ENCODE data around the gene ABHD17A. TPM values are rescaled to one million over a fixed set of nuclear protein-coding genes. Genes with fewer than 3 reads are reported as not detected.
A peak's percentile ranks its signal among the peaks of the same experiment; 100 is the strongest.

ABHD17A gene
- total RNA-seq, 1 experiment from 2014 or later, result 102 TPM

- ATAC-seq, result peak; percentile 39
- H3K9ac ChIP-seq (ENCODE audit: low read length), result peak overlapping the region; percentile 83
- BruUV-seq (replicated peaks), result no TSS peak
- H3K4me1 ChIP-seq (ENCODE audit: insufficient read depth, low read length), result peaks cover 8% of the 10 kb centered on the region
- no peak for TF ChIP-seq EZH2 (IDR thresholded peaks at IDR 0.05; ENCODE audit: low read length, unreplicated experiment)
- TF ChIP-seq EZH2phosphoT487 (IDR thresholded peaks at IDR 0.05; ENCODE audit: borderline replicate concordance, low read length), result no peak
- TF ChIP-seq CTCF (conservative IDR thresholded peaks at IDR 0.05; ENCODE audit: low read depth, low read length), result no peak
- DNase-seq, result no peak
- H3K9me2 ChIP-seq (replicated peaks; ENCODE audit: low read length), result no peaks in the 10 kb centered on the region
- CTCF ChIA-PET, result interaction anchor here (0.6 kb wide), 2 partner anchors 17 to 40 kb away, joined by 3 to 10 read pairs; no protein-coding TSS in a partner anchor
- peaks cover 33% of the 10 kb centered on the region for H3K79me2 ChIP-seq (ENCODE audit: low read length)
- H3K4me3 ChIP-seq (ENCODE audit: low read length), result peak overlapping the region; percentile 82
- H2AFZ ChIP-seq (ENCODE audit: low read length), result peak overlapping the region; percentile 36; the same call in 1 of the 2 replicates
- no peaks in the 10 kb centered on the region for H3K9me3 ChIP-seq (ENCODE audit: low read length)
- H3K4me2 ChIP-seq (ENCODE audit: low read length), result peak overlapping the region; percentile 100
- no peaks in the 10 kb centered on the region for H3K36me3 ChIP-seq (ENCODE audit: low read depth, low read length)
- intact Hi-C loops (cut with micrococcal nuclease), result loop anchor here (1.0 kb wide), 1 partner anchor 20 kb away; the partner anchor contains the start of genes ADAT3 and SCAMP4
- H3K27me3 ChIP-seq (ENCODE audit: low read length), result no peaks in the 10 kb centered on the region
- H3K27ac ChIP-seq (ENCODE audit: low read length), result peak overlapping the region; percentile 16; the same call in 1 of the 2 replicates
- peaks cover 14% of the 10 kb centered on the region; the same call in 1 of the 2 replicates for H4K20me1 ChIP-seq (ENCODE audit: low read length)
- no peaks in the 10 kb centered on the region for H3F3A ChIP-seq (ENCODE audit: low read length, unreplicated experiment)
- POLR2A ChIA-PET (ENCODE audit: unreplicated experiment), result no interaction called here
Measured at GRCh38 chr19:1884719-1885334, 469 bp downstream of the ABHD17A start.

- DNase-seq (no peak), ATAC-seq (peak; percentile 32)
- Histone ChIP-seq H3K27me3 (ENCODE audit: low read length) (no peaks in the 10 kb centered on the region), H3K4me3 (ENCODE audit: low read length) (peak overlapping the region; percentile 82), H3K27ac (ENCODE audit: low read length) (no peak overlapping the region), H2AFZ (ENCODE audit: low read length) (peak overlapping the region; percentile 36; the same call in 1 of the 2 replicates), H3K4me1 (ENCODE audit: insufficient read depth, low read length) (peaks cover 8% of the 10 kb centered on the region), H3K79me2 (ENCODE audit: low read length) (peaks cover 33% of the 10 kb centered on the region), H3K4me2 (ENCODE audit: low read length) (peak overlapping the region; percentile 100), H3K9me2 (replicated peaks; ENCODE audit: low read length) (no peaks in the 10 kb centered on the region), H3K9ac (ENCODE audit: low read length) (peak overlapping the region; percentile 83), H3K36me3 (ENCODE audit: low read depth, low read length) (no peaks in the 10 kb centered on the region), H3F3A (ENCODE audit: low read length, unreplicated experiment) (no peaks in the 10 kb centered on the region), H3K9me3 (ENCODE audit: low read length) (no peaks in the 10 kb centered on the region), H4K20me1 (ENCODE audit: low read length) (peaks cover 14% of the 10 kb centered on the region; the same call in 1 of the 2 replicates)
- ChIA-PET POLR2A (ENCODE audit: unreplicated experiment) (no interaction called here), CTCF (interaction anchor here (0.6 kb wide), 1 partner anchor 39 kb away, joined by 3 read pairs; no protein-coding TSS in a partner anchor)
- TF ChIP-seq CTCF (conservative IDR thresholded peaks at IDR 0.05; ENCODE audit: low read depth, low read length) (no peak), EZH2phosphoT487 (IDR thresholded peaks at IDR 0.05; ENCODE audit: borderline replicate concordance, low read length) (no peak), EZH2 (IDR thresholded peaks at IDR 0.05; ENCODE audit: low read length, unreplicated experiment) (no peak)
- intact Hi-C loops (cut with micrococcal nuclease), result no loop called here
- TSS peak; percentile 57 for BruUV-seq (replicated peaks)
Measured at GRCh38 chr19:1884291-1884718, 991 bp downstream of the ABHD17A start.

- ATAC-seq, result peak; percentile 14; the same call in 1 of the 2 replicates
- ChIA-PET CTCF (no interaction called here), POLR2A (ENCODE audit: unreplicated experiment) (no interaction called here)
- TF ChIP-seq CTCF (conservative IDR thresholded peaks at IDR 0.05; ENCODE audit: low read depth, low read length) (no peak), EZH2 (IDR thresholded peaks at IDR 0.05; ENCODE audit: low read length, unreplicated experiment) (no peak), EZH2phosphoT487 (IDR thresholded peaks at IDR 0.05; ENCODE audit: borderline replicate concordance, low read length) (no peak)
- Histone ChIP-seq H3K27me3 (ENCODE audit: low read length) (no peaks in the 10 kb centered on the region), H3K9ac (ENCODE audit: low read length) (peak overlapping the region; percentile 83; the same call in 1 of the 2 replicates), H3K36me3 (ENCODE audit: low read depth, low read length) (no peaks in the 10 kb centered on the region), H3K4me2 (ENCODE audit: low read length) (peak overlapping the region; percentile 100), H3K9me2 (replicated peaks; ENCODE audit: low read length) (no peaks in the 10 kb centered on the region), H2AFZ (ENCODE audit: low read length) (no peak overlapping the region), H3K4me3 (ENCODE audit: low read length) (peak overlapping the region; percentile 82), H3K79me2 (ENCODE audit: low read length) (peaks cover 33% of the 10 kb centered on the region), H3K27ac (ENCODE audit: low read length) (no peak overlapping the region), H3K4me1 (ENCODE audit: insufficient read depth, low read length) (peaks cover 8% of the 10 kb centered on the region), H4K20me1 (ENCODE audit: low read length) (peaks cover 14% of the 10 kb centered on the region; the same call in 1 of the 2 replicates), H3F3A (ENCODE audit: low read length, unreplicated experiment) (no peaks in the 10 kb centered on the region), H3K9me3 (ENCODE audit: low read length) (no peaks in the 10 kb centered on the region)
- DNase-seq, result no peak
- intact Hi-C loops (cut with micrococcal nuclease), result no loop called here
- no TSS peak for BruUV-seq (replicated peaks)
Measured at GRCh38 chr19:1883784-1884183, 1.5 kb downstream of the ABHD17A start.

Data from PC-3 (cell line).